AG09309 (cell line): ENCODE results near the gene TMEM203.

ENCODE experiments used
- DNase-seq: peaks from one replicate; pipeline ENCODE4 v3.0.0-alpha.2; 2010; ENCODE audit warnings: low read depth
- H3K4me3 ChIP-seq: 2 replicates; pipeline ENCODE4 v1.5.1; 2011; ENCODE audit warnings: mild to moderate bottlenecking, low read depth, low read length, moderate library complexity; ENCODE audit not compliant: control insufficient read depth
- TF ChIP-seq, protein P1 (sequence below): IDR thresholded peaks from 2 replicates; pipeline ENCODE4 v1.5.1; 2011; ENCODE audit warnings: mild to moderate bottlenecking, low read depth, low read length, inconsistent platforms; ENCODE audit not compliant: insufficient read depth, control insufficient read depth; ENCODE audit errors: missing control alignments

The TMEM203 gene

DNA sequence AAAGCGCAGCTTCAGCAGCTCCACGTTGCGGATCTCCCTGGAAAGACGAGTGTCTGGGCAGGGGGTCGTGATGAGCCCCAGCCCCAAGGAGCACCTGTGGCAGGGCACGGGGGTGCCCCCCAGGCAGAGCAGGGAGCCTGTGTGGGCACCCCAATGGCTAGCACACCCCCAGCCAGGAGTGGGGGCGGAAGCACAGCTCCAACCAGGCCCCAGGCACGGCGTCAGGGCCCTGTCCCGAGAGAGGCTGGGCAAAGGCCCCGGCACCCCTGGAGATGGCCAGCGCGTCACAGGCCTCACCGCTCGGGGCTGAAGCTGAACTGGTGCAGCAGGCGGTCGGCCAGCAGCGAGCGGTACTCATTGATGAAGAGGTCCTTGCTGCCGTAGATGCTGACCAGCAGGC is 25.0 kb downstream of the TMEM203 start:
- DNase-seq, result no peak
- TF ChIP-seq, protein P1, sequence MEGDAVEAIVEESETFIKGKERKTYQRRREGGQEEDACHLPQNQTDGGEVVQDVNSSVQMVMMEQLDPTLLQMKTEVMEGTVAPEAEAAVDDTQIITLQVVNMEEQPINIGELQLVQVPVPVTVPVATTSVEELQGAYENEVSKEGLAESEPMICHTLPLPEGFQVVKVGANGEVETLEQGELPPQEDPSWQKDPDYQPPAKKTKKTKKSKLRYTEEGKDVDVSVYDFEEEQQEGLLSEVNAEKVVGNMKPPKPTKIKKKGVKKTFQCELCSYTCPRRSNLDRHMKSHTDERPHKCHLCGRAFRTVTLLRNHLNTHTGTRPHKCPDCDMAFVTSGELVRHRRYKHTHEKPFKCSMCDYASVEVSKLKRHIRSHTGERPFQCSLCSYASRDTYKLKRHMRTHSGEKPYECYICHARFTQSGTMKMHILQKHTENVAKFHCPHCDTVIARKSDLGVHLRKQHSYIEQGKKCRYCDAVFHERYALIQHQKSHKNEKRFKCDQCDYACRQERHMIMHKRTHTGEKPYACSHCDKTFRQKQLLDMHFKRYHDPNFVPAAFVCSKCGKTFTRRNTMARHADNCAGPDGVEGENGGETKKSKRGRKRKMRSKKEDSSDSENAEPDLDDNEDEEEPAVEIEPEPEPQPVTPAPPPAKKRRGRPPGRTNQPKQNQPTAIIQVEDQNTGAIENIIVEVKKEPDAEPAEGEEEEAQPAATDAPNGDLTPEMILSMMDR, result no peak
- no peak overlapping the region for H3K4me3 ChIP-seq

DNA sequence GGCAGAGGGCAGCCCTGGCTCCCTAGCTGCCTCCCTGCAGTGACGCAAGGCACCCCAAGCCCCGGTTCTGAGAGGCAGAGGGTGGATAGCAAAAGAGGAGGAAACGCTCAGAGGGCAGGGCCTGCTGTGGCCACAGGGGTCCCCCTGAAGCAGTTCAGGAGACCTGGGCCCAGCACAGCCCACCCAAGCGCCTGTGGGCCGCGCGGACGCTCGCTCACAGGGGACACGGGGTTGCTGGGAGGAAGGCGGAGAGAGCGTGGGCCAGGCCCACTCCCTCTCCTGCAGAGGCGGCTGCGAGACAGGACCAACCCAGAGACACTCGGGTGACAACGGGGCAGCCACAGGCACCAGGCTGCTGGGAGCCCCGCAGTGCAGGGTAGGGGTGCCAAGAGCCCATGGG is 25.7 kb downstream of the TMEM203 start:
- TF ChIP-seq, protein P1, result no peak
- no peak overlapping the region for H3K4me3 ChIP-seq
- DNase-seq, result no peak

DNA sequence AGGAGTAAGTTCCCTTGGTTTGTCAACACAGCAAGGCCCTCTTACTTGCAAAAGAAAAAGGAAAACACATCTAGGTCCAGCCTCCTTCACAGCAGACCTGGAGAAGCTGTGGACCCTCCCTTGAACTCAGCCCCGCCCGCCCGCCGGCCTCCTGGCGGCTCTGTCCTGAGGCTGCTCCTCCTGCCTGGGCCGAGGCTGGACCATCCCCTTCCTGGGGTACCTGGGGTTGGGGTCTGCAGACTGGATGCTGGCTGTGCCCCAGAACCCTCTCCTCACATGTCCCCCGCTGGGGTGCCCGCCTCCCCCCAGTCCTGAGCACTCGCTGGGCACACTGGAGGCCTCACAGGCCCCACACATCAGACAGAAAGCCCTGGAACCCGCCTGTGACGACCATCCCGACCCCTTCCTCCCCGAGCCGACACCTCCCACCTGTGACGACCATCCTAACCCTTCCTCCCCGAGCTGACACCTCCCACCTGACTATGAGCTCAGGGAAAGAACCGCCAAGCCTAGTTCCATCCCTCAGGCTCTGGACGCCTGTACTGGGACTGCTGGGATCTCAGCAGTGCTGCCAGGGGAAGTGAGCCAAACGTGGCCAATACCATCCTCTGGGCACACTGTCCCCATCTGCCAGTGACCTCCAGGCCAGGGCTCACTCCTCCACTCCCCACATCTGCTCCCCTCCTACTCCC is 26.4 kb downstream of the TMEM203 start:
- no peak overlapping the region for H3K4me3 ChIP-seq
- TF ChIP-seq, protein P1, result no peak
- no peak for DNase-seq

DNA sequence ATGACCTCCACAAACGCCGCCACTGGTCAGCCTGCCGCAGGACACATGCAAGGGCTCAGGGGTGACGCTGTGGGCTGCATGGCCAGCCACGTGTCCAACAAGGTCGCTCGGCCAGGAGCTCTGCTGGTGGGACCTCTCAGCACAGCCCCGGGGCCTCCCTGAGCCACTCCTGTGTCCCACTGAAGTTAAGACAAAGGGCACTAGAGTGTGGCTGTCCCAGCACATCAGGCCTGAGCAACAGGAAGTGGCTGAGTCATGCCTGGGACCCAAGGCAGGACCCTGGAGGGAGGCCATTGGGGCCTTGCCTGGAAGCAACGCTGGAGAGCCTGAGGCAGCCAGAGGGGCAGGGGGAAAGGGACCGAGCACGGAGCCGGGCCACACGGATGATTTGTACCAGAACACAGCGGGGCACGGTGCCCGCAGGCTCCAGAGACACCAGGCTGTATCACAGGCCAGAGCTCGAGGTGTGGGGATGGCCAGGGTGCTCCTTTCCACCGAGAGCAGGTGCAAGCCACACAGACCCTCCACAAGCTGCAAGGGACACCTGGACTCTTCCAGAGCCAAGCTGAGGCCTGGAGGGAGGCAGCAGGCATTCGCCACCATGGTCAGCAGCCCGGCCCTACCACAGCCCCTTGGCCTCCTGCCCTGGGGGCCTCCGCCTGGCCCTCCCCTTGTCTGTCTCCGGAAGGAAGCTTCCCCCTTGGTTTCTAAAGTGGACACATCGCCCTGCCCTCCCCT is 27.1 kb downstream of the TMEM203 start:
- DNase-seq, result no peak
- TF ChIP-seq, protein P1, result no peak
- no peak overlapping the region for H3K4me3 ChIP-seq

DNA sequence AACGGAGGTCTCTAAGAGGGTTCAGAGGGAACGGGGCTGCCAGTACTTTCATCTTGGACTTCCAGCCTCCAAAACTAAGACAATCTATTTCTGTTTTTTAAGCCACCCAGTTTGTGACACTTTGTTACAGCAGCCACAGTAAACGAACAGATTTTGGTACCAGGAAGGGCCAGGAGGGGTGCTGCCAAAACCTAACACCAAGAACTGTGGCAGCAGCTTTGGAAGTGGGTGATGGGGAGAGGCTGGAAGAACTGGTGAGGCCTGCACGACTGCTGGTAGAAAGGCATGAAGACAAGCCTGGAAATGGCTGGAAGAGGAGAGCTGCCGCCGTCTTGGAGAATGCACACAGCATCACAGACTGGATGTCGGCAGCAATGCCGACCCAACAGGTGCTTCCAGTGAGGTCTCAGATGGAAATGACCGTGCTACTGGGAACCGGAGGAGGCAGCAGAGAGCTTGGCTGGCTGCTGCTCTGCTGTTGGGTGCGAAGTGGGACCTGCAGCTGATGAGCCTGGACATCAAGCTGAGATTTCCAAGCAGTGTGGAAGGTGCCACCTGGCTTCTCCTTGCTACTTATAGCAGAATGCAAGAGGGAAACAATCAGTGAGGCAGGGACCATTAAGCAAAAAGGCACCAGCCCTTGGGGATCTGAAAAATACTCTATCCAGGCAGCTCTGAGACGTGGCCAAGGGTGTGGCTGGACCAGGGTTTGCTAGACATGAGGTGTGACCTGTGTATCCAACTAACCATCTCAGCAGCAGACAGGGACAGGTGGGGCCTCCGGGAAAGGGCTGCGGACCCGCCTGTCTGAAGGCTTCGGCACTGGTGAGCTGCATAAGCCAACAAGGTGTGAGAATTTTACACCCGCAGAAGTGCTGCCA is 28.9 kb downstream of the TMEM203 start:
- TF ChIP-seq, protein P1, result peak; percentile 77
- no peak overlapping the region for H3K4me3 ChIP-seq
- DNase-seq, result no peak

DNA sequence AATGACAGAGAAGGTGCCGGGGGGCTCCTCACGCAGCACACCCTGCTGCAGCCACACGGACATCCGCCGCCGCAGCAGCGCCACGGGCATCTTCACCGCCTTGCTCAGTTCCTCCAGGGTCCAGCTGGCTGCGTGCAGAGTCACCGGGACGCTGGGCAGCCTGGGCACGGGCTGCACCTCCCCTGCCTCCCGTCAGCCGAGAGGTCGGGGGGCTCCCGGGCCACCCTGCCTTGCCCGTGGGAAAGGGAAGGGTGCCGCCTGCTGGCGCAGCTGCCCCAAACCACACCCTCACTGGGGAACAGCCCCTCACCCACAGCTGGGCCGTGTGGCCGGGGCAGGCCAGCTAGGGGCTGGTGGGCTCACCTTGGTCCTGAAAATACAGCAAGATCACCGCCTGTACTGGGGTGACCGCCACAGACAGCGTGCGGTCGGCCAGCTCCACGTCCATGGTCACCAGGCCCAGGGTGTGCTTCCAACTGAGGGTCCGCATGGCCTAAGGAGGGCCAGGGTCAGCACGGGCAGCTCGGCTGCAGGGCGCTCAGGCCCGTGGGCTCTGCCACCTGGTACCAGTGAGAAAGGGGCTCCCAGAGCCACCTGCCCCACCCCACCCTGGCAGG is 30.0 kb downstream of the TMEM203 start:
- H3K4me3 ChIP-seq, result no peak overlapping the region
- TF ChIP-seq, protein P1, result peak; percentile 28
- DNase-seq, result no peak
